Measurements from ENCODE around the gene CARMIL1.
"Not testable (repeated sequence)": the region's sequence is repeated elsewhere in the genome, so short reads cannot be mapped to it uniquely, and the experiment has no call there.

CARMIL1 gene

GRCh38 chr6:25375125-25375524 is 96.0 kb downstream of the CARMIL1 start:
- no peak for DNase-seq

GRCh38 chr6:25377664-25378063 is 98.5 kb downstream of the CARMIL1 start:
- DNase-seq: no peak

GRCh38 chr6:25381077-25381476 is 101.9 kb downstream of the CARMIL1 start:
- DNase-seq: no peak

GRCh38 chr6:25382476-25382875 is 103.3 kb downstream of the CARMIL1 start:
- not testable (repeated sequence) for DNase-seq

- DNase-seq: peak; percentile 89
Observed at GRCh38 chr6:25384234-25384633, 105.1 kb downstream of the CARMIL1 start.

- DNase-seq: no peak
Observed at GRCh38 chr6:25384967-25385366, 105.8 kb downstream of the CARMIL1 start.

- DNase-seq: no peak
Observed at GRCh38 chr6:25387483-25387882, 108.3 kb downstream of the CARMIL1 start.

GRCh38 chr6:25387911-25388310 is 108.7 kb downstream of the CARMIL1 start:
- DNase-seq: no peak

GRCh38 chr6:25388776-25389175 is 109.6 kb downstream of the CARMIL1 start:
- peak; percentile 32 for DNase-seq

- DNase-seq: peak; percentile 48
Observed at GRCh38 chr6:25389471-25389870, 110.3 kb downstream of the CARMIL1 start.

- DNase-seq: peak; percentile 58
Observed at GRCh38 chr6:25392372-25392771, 113.2 kb downstream of the CARMIL1 start.

- DNase-seq: peak; percentile 47
Observed at GRCh38 chr6:25395731-25396130, 116.6 kb downstream of the CARMIL1 start.

GRCh38 chr6:25397406-25397805 is 118.2 kb downstream of the CARMIL1 start:
- DNase-seq: no peak

- DNase-seq: peak; percentile 56
Observed at GRCh38 chr6:25399885-25400284, 120.7 kb downstream of the CARMIL1 start.

GRCh38 chr6:25401711-25402110 is 122.5 kb downstream of the CARMIL1 start:
- no peak for DNase-seq

- DNase-seq: no peak
Observed at GRCh38 chr6:25402125-25402524, 123.0 kb downstream of the CARMIL1 start.

GRCh38 chr6:25403150-25403549 is 124.0 kb downstream of the CARMIL1 start:
- no peak for DNase-seq

GRCh38 chr6:25404091-25404490 is 124.9 kb downstream of the CARMIL1 start:
- peak; percentile 45 for DNase-seq

GRCh38 chr6:25404693-25405169 is 125.6 kb downstream of the CARMIL1 start:
- DNase-seq: no peak

- DNase-seq: no peak
Observed at GRCh38 chr6:25405442-25405841, 126.3 kb downstream of the CARMIL1 start.

- peak; percentile 30 for DNase-seq
Observed at GRCh38 chr6:25407431-25407830, 128.3 kb downstream of the CARMIL1 start.

GRCh38 chr6:25410102-25410501 is 130.9 kb downstream of the CARMIL1 start:
- no peak for DNase-seq

GRCh38 chr6:25411316-25411950 is 132.3 kb downstream of the CARMIL1 start:
- DNase-seq: peak; percentile 78

- DNase-seq: peak; percentile 30
Observed at GRCh38 chr6:25413207-25413905, 134.2 kb downstream of the CARMIL1 start.

GRCh38 chr6:25414168-25414567 is 135.0 kb downstream of the CARMIL1 start:
- no peak for DNase-seq
